Measurements from ENCODE around the gene TAOK1.
"Not testable (repeated sequence)": the region's sequence is repeated elsewhere in the genome, so short reads cannot be mapped to it uniquely, and the experiment has no call there.

Gene TAOK1

GRCh38 chr17:29443041-29443739 lies 53.0 kb downstream of the TAOK1 start:
- DNase-seq (ENCODE audit: low read depth in 1 of 2, low spot score in 1 of 2), result no peak

DNA sequence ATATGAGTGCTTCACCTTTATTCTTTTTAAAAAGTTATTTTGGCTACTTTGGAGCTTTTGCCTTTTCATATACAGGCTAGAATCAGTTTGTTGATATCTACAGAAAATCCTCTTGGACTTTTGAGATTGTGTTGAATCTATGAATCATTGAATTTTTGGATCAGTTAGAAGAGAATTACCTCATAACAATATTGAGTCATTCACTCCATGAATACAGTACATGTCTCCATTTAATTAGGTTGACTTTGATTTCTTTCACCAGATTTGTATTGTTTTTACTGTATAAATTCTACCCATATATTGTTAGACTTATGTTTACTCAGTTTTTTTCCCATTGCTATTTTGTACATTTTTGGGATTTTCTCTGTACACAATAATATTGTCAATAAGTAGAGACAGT lies 54.4 kb downstream of the TAOK1 start:
- no peak for DNase-seq (ENCODE audit: low read depth in 1 of 2, low spot score in 1 of 2)

GRCh38 chr17:29445844-29446243 lies 55.7 kb downstream of the TAOK1 start:
- no peak for DNase-seq (ENCODE audit: low read depth in 1 of 2, low spot score in 1 of 2)

- DNase-seq (ENCODE audit: low read depth in 1 of 2, low spot score in 1 of 2), result no peak
These were observed 59.9 kb downstream of the TAOK1 start for GRCh38 chr17:29449865-29450671.

DNA sequence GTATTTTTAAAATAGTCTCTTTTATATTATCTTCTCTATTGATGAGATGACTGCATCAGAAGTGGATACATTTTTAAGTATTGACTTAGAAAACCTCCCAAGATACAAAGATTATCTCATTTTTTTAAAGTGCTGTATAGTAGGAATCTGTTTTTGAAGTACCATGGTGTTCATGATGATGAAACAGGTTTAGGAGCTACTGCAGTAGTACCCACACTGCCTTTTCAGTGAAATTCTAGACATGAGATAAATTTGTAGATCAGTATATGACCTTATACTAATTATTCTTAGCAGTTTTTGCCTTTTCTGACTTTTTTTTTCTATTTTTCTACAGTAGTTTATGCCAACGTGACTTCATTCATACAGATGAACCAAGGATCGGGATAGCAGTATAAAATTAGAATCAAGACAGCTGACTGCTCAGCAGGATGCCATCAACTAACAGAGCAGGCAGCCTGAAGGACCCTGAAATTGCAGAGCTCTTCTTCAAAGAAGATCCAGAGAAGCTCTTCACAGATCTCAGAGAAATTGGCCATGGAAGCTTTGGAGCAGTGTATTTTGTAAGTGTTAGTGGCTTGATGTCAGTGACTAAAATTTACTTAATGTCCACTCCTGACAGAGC lies 61.1 kb downstream of the TAOK1 start:
- no peak for DNase-seq (ENCODE audit: low read depth in 1 of 2, low spot score in 1 of 2)

GRCh38 chr17:29458066-29458465 lies 67.9 kb downstream of the TAOK1 start:
- no peak for DNase-seq (ENCODE audit: low read depth in 1 of 2, low spot score in 1 of 2)

GRCh38 chr17:29461483-29462206 lies 71.5 kb downstream of the TAOK1 start:
- no peak for DNase-seq (ENCODE audit: low read depth in 1 of 2, low spot score in 1 of 2)

GRCh38 chr17:29469276-29469675 lies 79.1 kb downstream of the TAOK1 start:
- no peak for DNase-seq (ENCODE audit: low read depth in 1 of 2, low spot score in 1 of 2)

- DNase-seq (ENCODE audit: low read depth in 1 of 2, low spot score in 1 of 2), result not testable (repeated sequence)
These were observed 83.3 kb downstream of the TAOK1 start for GRCh38 chr17:29473437-29473836.

DNA sequence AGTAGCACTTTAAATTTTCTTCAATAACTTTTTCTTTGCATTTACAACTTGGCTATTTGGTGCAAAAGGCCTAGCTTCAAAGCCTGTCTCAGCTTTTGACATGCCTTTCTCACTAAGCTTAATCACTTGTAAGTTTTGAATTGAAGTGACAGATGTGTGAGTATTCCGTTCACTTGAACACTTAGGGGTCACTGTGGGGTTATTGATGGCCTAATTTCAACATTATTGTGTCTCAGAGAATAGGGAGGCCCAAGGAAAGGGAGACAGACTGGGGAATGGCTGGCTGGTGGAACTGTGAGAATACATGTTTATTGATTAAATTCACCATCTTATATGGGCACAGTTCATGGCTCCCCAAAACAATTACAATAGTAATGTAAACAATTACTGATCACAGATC lies 84.1 kb downstream of the TAOK1 start:
- DNase-seq (ENCODE audit: low read depth in 1 of 2, low spot score in 1 of 2), result no peak

GRCh38 chr17:29475891-29476290 lies 85.7 kb downstream of the TAOK1 start:
- no peak for DNase-seq (ENCODE audit: low read depth in 1 of 2, low spot score in 1 of 2)

- not testable (repeated sequence) for DNase-seq (ENCODE audit: low read depth in 1 of 2, low spot score in 1 of 2)
These were observed 90.2 kb downstream of the TAOK1 start for GRCh38 chr17:29480249-29480928.

GRCh38 chr17:29483503-29483902 lies 93.3 kb downstream of the TAOK1 start:
- no peak for DNase-seq (ENCODE audit: low read depth in 1 of 2, low spot score in 1 of 2)

DNA sequence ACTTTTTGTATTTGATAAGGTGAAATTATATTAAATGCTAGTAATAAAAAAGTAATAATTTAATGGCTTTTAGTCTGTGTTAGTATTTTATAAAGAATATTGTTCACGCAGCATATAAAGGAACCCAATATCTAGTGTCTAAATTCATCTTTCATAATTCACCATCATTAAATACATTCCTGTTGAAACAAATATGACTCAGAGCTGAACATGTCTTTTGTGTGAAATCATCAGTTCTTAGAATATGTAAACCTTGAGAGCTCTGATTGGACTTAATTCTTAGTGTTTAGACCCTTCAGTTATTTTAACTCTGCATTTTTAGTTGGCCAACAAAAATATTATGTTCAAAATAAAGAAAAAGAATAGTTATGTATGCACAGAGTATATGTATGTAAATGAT lies 104.8 kb downstream of the TAOK1 start:
- no peak for DNase-seq (ENCODE audit: low read depth in 1 of 2, low spot score in 1 of 2)

GRCh38 chr17:29504711-29505110 lies 114.5 kb downstream of the TAOK1 start:
- no peak for DNase-seq (ENCODE audit: low read depth in 1 of 2, low spot score in 1 of 2)

GRCh38 chr17:29505836-29506235 lies 115.7 kb downstream of the TAOK1 start:
- no peak for DNase-seq (ENCODE audit: low read depth in 1 of 2, low spot score in 1 of 2)

DNA sequence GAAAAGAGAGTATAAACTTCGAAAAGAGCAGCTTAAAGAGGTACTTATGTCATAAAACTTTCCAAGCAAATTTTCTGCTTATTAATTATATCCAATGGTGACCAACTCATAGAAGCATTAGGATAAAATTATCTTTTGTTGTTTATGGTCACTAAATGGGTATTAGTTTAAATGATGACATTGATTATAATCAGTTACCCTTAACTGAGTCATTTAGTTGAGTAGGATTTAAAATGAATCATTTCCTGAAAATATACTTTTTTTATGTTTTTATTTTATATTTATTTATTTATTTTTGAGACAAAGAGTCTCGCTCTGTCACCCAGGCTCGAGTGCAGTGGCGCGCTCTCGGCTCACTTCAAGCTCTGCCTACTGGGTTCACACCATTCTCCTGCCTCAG lies 120.8 kb downstream of the TAOK1 start:
- no peak for DNase-seq (ENCODE audit: low read depth in 1 of 2, low spot score in 1 of 2)

- no peak for DNase-seq (ENCODE audit: low read depth in 1 of 2, low spot score in 1 of 2)
These were observed 124.6 kb downstream of the TAOK1 start for GRCh38 chr17:29514792-29515191.

DNA sequence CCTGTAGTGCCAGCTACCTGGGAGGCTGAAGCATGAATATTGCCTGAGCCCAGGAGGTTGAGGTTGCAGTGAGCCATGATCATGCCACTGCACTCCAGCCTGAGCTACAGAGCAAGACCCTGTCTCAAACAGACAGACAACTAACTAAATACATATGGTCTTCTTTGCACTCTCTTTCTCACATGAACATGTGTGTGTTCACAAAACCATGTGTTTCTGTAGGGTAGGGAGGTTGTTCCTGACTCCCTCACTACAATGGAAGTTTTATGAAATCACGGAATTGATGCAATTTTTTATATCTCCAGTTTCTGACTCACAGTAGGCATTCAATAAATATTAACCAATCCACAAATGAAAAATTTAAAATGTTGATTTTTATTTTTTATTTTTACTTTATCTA lies 128.2 kb downstream of the TAOK1 start:
- DNase-seq (ENCODE audit: low read depth in 1 of 2, low spot score in 1 of 2), result no peak

DNA sequence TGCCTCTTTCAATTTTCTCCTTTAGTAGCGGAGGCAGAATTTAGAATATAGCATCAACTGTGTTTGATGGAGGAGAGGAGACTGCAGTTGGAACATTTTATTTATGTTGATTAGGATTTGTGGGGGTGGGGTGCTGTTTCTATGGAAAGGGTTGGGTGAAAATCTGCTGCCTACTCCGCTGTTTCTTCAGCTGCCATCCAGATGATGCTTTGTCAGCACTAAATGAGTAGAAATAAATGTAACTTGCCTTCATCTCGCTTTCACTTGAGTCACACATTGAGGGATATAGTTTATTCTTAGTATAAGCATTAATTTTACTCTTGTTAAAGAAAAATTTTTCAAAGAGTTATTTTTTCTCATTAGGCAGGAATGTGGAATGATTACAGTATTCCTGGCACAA lies 134.5 kb downstream of the TAOK1 start:
- no peak for DNase-seq (ENCODE audit: low read depth in 1 of 2, low spot score in 1 of 2)

- DNase-seq (ENCODE audit: low read depth in 1 of 2, low spot score in 1 of 2), result no peak
These were observed 136.2 kb downstream of the TAOK1 start for GRCh38 chr17:29526322-29526721.
